ENCODE measurements around the gene TAS2R41. TPM values are rescaled to one million over a fixed set of nuclear protein-coding genes. Genes with fewer than 3 reads are reported as not detected.

TAS2R41 gene
- polyA plus RNA-seq, 1 donor (not counting 4 experiments of a cell fraction or from before 2014, with no cell fraction given) = not detected

- Histone ChIP-seq H3K79me2 (ENCODE audit: control insufficient read depth, insufficient read depth, low read length) (no peaks in the 10 kb centered on the region), H3K4me2 (ENCODE audit: control insufficient read depth, extremely low read depth, insufficient read depth, low read depth, low read length) (no peak overlapping the region)
- dilution Hi-C loops (cut with MboI; ENCODE audit: extremely low pct_ligation_motif_present, low sequenced_read_pairs) = no loop called here
Measured at GRCh38 chr7:143448429-143448828, 29.2 kb upstream of the TAS2R41 start.

DNA sequence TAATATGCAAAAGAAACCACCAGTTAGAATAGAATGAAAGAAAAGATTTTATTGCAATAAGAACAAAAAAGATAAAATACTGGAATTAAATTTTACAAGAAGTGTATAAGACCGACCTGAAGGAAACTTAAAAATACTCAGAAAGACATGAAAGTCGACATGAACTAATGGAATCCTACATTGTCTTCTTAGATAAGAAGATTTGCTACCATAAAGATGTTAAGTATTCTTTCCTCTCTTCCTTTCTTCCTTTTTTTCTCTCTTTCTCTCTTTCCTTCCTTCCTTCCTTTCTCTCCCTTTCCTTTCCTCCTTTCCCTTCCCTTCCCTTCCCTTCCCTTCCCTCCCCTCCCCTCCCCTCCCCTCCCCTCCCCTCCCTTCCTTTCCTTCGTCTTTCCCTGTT is 27.9 kb upstream of the TAS2R41 start:
- H3K9me3 ChIP-seq (ENCODE audit: control insufficient read depth, low read depth, low read length) = no peaks in the 10 kb centered on the region
- H3K9me1 ChIP-seq (ENCODE audit: control insufficient read depth, extremely low read depth, insufficient read depth, low read length) = no peaks in the 10 kb centered on the region
- no peak overlapping the region for H3K9ac ChIP-seq (ENCODE audit: control insufficient read depth, extremely low read depth, insufficient read depth, low read length)
- no peak for TF ChIP-seq EZH2 (IDR thresholded peaks at IDR 0.05; ENCODE audit: low read length)
- dilution Hi-C loops (cut with MboI; ENCODE audit: extremely low pct_ligation_motif_present, low sequenced_read_pairs) = no loop called here
- no peak overlapping the region for H3K4me3 ChIP-seq (ENCODE audit: control insufficient read depth in 2 of 3, extremely low read depth in 1 of 3, insufficient read depth in 2 of 3, low read depth in 1 of 3, low read length in 3 of 3)
- no peaks in the 10 kb centered on the region for H3K27me3 ChIP-seq (ENCODE audit: control insufficient read depth, extremely low read depth, insufficient read depth, low read length)
- no peak for FAIRE-seq
- no peaks in the 10 kb centered on the region for H3K36me3 ChIP-seq (ENCODE audit: control insufficient read depth in 2 of 2, extremely low read depth in 1 of 2, insufficient read depth in 2 of 2, low read length in 2 of 2)
- no peak for DNase-seq (ENCODE audit: low read depth, low spot score)
- H3K4me2 ChIP-seq (ENCODE audit: control insufficient read depth, extremely low read depth, insufficient read depth, low read depth, low read length) = no peak overlapping the region
- no peak overlapping the region for H3K27ac ChIP-seq (ENCODE audit: control insufficient read depth, insufficient read depth, low read length)
- no peak overlapping the region for H2AFZ ChIP-seq (ENCODE audit: control insufficient read depth, low read length)
- no peaks in the 10 kb centered on the region for H3K79me2 ChIP-seq (ENCODE audit: control insufficient read depth, insufficient read depth, low read length)
- no peaks in the 10 kb centered on the region for H3K4me1 ChIP-seq (ENCODE audit: control insufficient read depth, extremely low read depth, insufficient read depth, low read length)
- no peaks in the 10 kb centered on the region for H4K20me1 ChIP-seq (ENCODE audit: control insufficient read depth, extremely low read depth, insufficient read depth, low read length)

More at GRCh38 chr7:143448429-143448828, 29.2 kb upstream of the TAS2R41 start:
- Histone ChIP-seq H4K20me1 (ENCODE audit: control insufficient read depth, extremely low read depth, insufficient read depth, low read length) (no peaks in the 10 kb centered on the region), H3K9me1 (ENCODE audit: control insufficient read depth, extremely low read depth, insufficient read depth, low read length) (no peaks in the 10 kb centered on the region), H3K4me3 (ENCODE audit: control insufficient read depth in 2 of 3, extremely low read depth in 1 of 3, insufficient read depth in 2 of 3, low read depth in 1 of 3, low read length in 3 of 3) (no peak overlapping the region), H3K36me3 (ENCODE audit: control insufficient read depth in 2 of 2, extremely low read depth in 1 of 2, insufficient read depth in 2 of 2, low read length in 2 of 2) (no peaks in the 10 kb centered on the region), H3K4me1 (ENCODE audit: control insufficient read depth, extremely low read depth, insufficient read depth, low read length) (no peaks in the 10 kb centered on the region), H3K27me3 (ENCODE audit: control insufficient read depth, extremely low read depth, insufficient read depth, low read length) (no peaks in the 10 kb centered on the region), H2AFZ (ENCODE audit: control insufficient read depth, low read length) (no peak overlapping the region), H3K27ac (ENCODE audit: control insufficient read depth, insufficient read depth, low read length) (no peak overlapping the region), H3K9ac (ENCODE audit: control insufficient read depth, extremely low read depth, insufficient read depth, low read length) (no peak overlapping the region), H3K9me3 (ENCODE audit: control insufficient read depth, low read depth, low read length) (no peaks in the 10 kb centered on the region)
- TF ChIP-seq, protein P1, sequence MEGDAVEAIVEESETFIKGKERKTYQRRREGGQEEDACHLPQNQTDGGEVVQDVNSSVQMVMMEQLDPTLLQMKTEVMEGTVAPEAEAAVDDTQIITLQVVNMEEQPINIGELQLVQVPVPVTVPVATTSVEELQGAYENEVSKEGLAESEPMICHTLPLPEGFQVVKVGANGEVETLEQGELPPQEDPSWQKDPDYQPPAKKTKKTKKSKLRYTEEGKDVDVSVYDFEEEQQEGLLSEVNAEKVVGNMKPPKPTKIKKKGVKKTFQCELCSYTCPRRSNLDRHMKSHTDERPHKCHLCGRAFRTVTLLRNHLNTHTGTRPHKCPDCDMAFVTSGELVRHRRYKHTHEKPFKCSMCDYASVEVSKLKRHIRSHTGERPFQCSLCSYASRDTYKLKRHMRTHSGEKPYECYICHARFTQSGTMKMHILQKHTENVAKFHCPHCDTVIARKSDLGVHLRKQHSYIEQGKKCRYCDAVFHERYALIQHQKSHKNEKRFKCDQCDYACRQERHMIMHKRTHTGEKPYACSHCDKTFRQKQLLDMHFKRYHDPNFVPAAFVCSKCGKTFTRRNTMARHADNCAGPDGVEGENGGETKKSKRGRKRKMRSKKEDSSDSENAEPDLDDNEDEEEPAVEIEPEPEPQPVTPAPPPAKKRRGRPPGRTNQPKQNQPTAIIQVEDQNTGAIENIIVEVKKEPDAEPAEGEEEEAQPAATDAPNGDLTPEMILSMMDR (optimal IDR thresholded peaks at IDR 0.05 in 1 of 3, IDR thresholded peaks at IDR 0.05 in 1 of 3, conservative IDR thresholded peaks at IDR 0.05 in 1 of 3; ENCODE audit: extremely low read depth in 1 of 3, insufficient read depth in 2 of 3, low read length in 3 of 3) = no peak
- TF ChIP-seq EZH2 (IDR thresholded peaks at IDR 0.05; ENCODE audit: low read length) = no peak
- DNase-seq (ENCODE audit: low read depth, low spot score) (no peak), FAIRE-seq (no peak)

DNA sequence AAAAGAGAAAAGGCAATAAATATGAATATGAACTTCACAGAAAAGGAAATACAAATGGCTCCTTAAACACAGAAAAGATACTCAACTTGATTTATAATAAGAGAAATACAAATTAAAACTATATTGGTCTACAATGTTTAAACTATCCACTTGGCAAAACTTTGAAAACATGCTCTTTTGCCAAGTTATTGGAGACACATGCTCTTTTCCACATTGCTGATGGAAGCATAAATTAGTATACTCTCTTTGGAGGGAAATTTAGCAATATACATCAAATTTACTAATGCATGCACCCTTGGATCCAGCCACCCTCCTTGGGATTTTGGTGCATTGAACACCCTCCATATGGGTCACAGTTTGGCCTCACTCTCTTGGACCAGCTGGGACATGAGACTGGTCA is 26.6 kb upstream of the TAS2R41 start:
- H3K4me3 ChIP-seq (ENCODE audit: control insufficient read depth in 2 of 3, extremely low read depth in 1 of 3, insufficient read depth in 2 of 3, low read depth in 1 of 3, low read length in 3 of 3) = no peak overlapping the region
- no peak overlapping the region for H3K27ac ChIP-seq (ENCODE audit: control insufficient read depth, insufficient read depth, low read length)
- H3K9me1 ChIP-seq (ENCODE audit: control insufficient read depth, extremely low read depth, insufficient read depth, low read length) = no peaks in the 10 kb centered on the region
- no peak overlapping the region for H3K9ac ChIP-seq (ENCODE audit: control insufficient read depth, extremely low read depth, insufficient read depth, low read length)
- no peak overlapping the region for H3K4me2 ChIP-seq (ENCODE audit: control insufficient read depth, extremely low read depth, insufficient read depth, low read depth, low read length)
- no peak for DNase-seq (ENCODE audit: low read depth, low spot score)
- H3K79me2 ChIP-seq (ENCODE audit: control insufficient read depth, insufficient read depth, low read length) = no peaks in the 10 kb centered on the region
- no peaks in the 10 kb centered on the region for H4K20me1 ChIP-seq (ENCODE audit: control insufficient read depth, extremely low read depth, insufficient read depth, low read length)
- H3K4me1 ChIP-seq (ENCODE audit: control insufficient read depth, extremely low read depth, insufficient read depth, low read length) = no peaks in the 10 kb centered on the region
- no peak for TF ChIP-seq EZH2 (IDR thresholded peaks at IDR 0.05; ENCODE audit: low read length)
- TF ChIP-seq, protein P1 (optimal IDR thresholded peaks at IDR 0.05 in 1 of 3, IDR thresholded peaks at IDR 0.05 in 1 of 3, conservative IDR thresholded peaks at IDR 0.05 in 1 of 3; ENCODE audit: extremely low read depth in 1 of 3, insufficient read depth in 2 of 3, low read length in 3 of 3) = no peak
- no peak for FAIRE-seq
- H2AFZ ChIP-seq (ENCODE audit: control insufficient read depth, low read length) = no peak overlapping the region
- H3K9me3 ChIP-seq (ENCODE audit: control insufficient read depth, low read depth, low read length) = no peaks in the 10 kb centered on the region
- dilution Hi-C loops (cut with MboI; ENCODE audit: extremely low pct_ligation_motif_present, low sequenced_read_pairs) = no loop called here
- no peaks in the 10 kb centered on the region for H3K36me3 ChIP-seq (ENCODE audit: control insufficient read depth in 2 of 2, extremely low read depth in 1 of 2, insufficient read depth in 2 of 2, low read length in 2 of 2)
- H3K27me3 ChIP-seq (ENCODE audit: control insufficient read depth, extremely low read depth, insufficient read depth, low read length) = no peaks in the 10 kb centered on the region
